GM19395 (cell line): ENCODE measurements around the gene TIMM44.
A peak's percentile ranks its signal among the peaks of the same experiment; 100 is the strongest.

Experiments used
- ATAC-seq: cut with Tn5 transposase; IDR thresholded peaks from one replicate; pipeline ENCODE4 v1.9.1; 2021; ENCODE audit warnings: mild to moderate bottlenecking, moderate library complexity; ENCODE audit not compliant: unreplicated experiment

Gene TIMM44

GRCh38 chr19:7915250-7916102 is 28.0 kb downstream of the TIMM44 start:
- ATAC-seq = no peak

- ATAC-seq = no peak
These were observed 28.8 kb downstream of the TIMM44 start, which contains the start of gene TGFBR3L for GRCh38 chr19:7914598-7915045. Gene TGFBR3L (plus strand): TSS chr19:7914830.

GRCh38 chr19:7914099-7914498 is 29.4 kb downstream of the TIMM44 start:
- ATAC-seq = no peak

- no peak for ATAC-seq
These were observed 29.8 kb downstream of the TIMM44 start for GRCh38 chr19:7913652-7914051.

- ATAC-seq = no peak
These were observed 30.5 kb downstream of the TIMM44 start for GRCh38 chr19:7912697-7913564.

GRCh38 chr19:7912144-7912696 is 31.2 kb downstream of the TIMM44 start:
- ATAC-seq = no peak

- no peak for ATAC-seq
These were observed 31.8 kb downstream of the TIMM44 start for GRCh38 chr19:7911508-7912143.

- ATAC-seq = no peak
These were observed 32.9 kb downstream of the TIMM44 start for GRCh38 chr19:7910321-7911161.

- no peak for ATAC-seq
These were observed 33.9 kb downstream of the TIMM44 start for GRCh38 chr19:7909471-7910067.

GRCh38 chr19:7908742-7909461 is 34.6 kb downstream of the TIMM44 start:
- no peak for ATAC-seq

- no peak for ATAC-seq
These were observed 35.3 kb downstream of the TIMM44 start for GRCh38 chr19:7908078-7908699.

- ATAC-seq = no peak
These were observed 35.9 kb downstream of the TIMM44 start for GRCh38 chr19:7907544-7907943.

GRCh38 chr19:7907122-7907521 is 36.3 kb downstream of the TIMM44 start:
- no peak for ATAC-seq

GRCh38 chr19:7905859-7906258 is 37.6 kb downstream of the TIMM44 start:
- no peak for ATAC-seq

- ATAC-seq = no peak
These were observed 38.2 kb downstream of the TIMM44 start for GRCh38 chr19:7905268-7905667.

- peak; percentile 32 for ATAC-seq
These were observed 39.1 kb downstream of the TIMM44 start for GRCh38 chr19:7904074-7905020.
